Erythroblast (primary cell): ENCODE results near the gene FAM149A.

ENCODE experiments used
- GATA1 ChIP-seq: IDR thresholded peaks from 2 replicates; pipeline ENCODE4 v1.6.1; 2011; ENCODE audit warnings: low read depth, mild to moderate bottlenecking, control low read depth, low read length, moderate library complexity
- POLR2A ChIP-seq: IDR thresholded peaks from 2 replicates; pipeline ENCODE4 v1.6.1; 2011; ENCODE audit warnings: mild to moderate bottlenecking, low read length

- no peak for TF ChIP-seq POLR2A
- TF ChIP-seq GATA1: no peak
Observed at GRCh38 chr4:186072516-186072915, 32.0 kb upstream of the FAM149A start.
